SK-N-SH (cell line): ENCODE results near the gene EAPP. TPM values are rescaled to one million over a fixed set of nuclear protein-coding genes. Genes with fewer than 3 reads are reported as not detected.

Experiments used
- CTCF ChIA-PET: fragments of 300-600, 350-600 bp; formaldehyde crosslinking; extraction: SDS; loops from one replicate; lab custom pipeline; 2021; lab: Yijun Ruan, JAX
- POLR2A ChIA-PET: fragments of 350-600 bp; sonication (Branson Sonifier 250); formaldehyde crosslinking; extraction: SDS; loops from one replicate; lab custom pipeline; 2020; ENCODE audit warnings: antibody characterized with exemption, inconsistent platforms; lab: Yijun Ruan, JAX
- DNase-seq: peaks from one replicate; pipeline ENCODE4 v3.0.0; 2012
- H2AFZ ChIP-seq: fragments of 200-600 bp; sonication (generic); 2 replicates; pipeline ENCODE4 v1.8.1; 2016; ENCODE audit warnings: antibody characterized with exemption, mild to moderate bottlenecking, low read depth
- H3F3A ChIP-seq: fragments of 200-600 bp; sonication (generic); replicated peaks from 2 replicates; pipeline ENCODE3; 2016; ENCODE audit warnings: antibody characterized with exemption, mild to moderate bottlenecking; ENCODE audit not compliant: insufficient read depth
- H3K27ac ChIP-seq, 2 experiments: fragments of 200-500 bp in 1 of 2; fragments of 200-600 bp in 1 of 2; sonication (Bioruptor generic) in 1 of 2; sonication (generic), shearing (Covaris generic) in 1 of 2; 2 replicates each; pipeline versions ENCODE4 v1.5.1 to v1.6.1; 2014 to 2016; ENCODE audit warnings: low read depth in 2 of 2, inconsistent platforms in 1 of 2, low read length in 1 of 2, mild to moderate bottlenecking in 1 of 2, mixed read lengths in 1 of 2
- H3K27me3 ChIP-seq: fragments of 200-600 bp; sonication (generic), shearing (Covaris generic); 2 replicates; pipeline ENCODE4 v1.6.1; 2016; ENCODE audit warnings: mixed run types; ENCODE audit not compliant: insufficient read depth
- H3K36me3 ChIP-seq, 2 experiments: fragments of 200-500 bp in 1 of 2; fragments of 200-600 bp in 1 of 2; sonication (Bioruptor generic) in 1 of 2; sonication (generic) in 1 of 2; replicated peaks in 1 of 2; 2 replicates each; pipeline versions ENCODE3 to v1.5.1; 2014 to 2016; ENCODE audit warnings: low read length in 1 of 2, mild to moderate bottlenecking in 1 of 2; ENCODE audit not compliant: insufficient read depth in 2 of 2, control insufficient read depth in 1 of 2
- H3K4me1 ChIP-seq, 2 experiments: fragments of 200-500 bp in 1 of 2; fragments of 200-600 bp in 1 of 2; sonication (Bioruptor generic) in 1 of 2; sonication (generic), shearing (Covaris generic) in 1 of 2; 2 replicates each; pipeline versions ENCODE4 v1.5.1 to v1.6.1; 2014 to 2016; ENCODE audit warnings: low read depth in 1 of 2, low read length in 1 of 2, mixed run types in 1 of 2; ENCODE audit not compliant: insufficient read depth in 2 of 2, control insufficient read depth in 1 of 2
- H3K4me2 ChIP-seq: fragments of 200-600 bp; sonication (generic), shearing (Covaris generic); 2 replicates; pipeline ENCODE4 v1.6.1; 2017; ENCODE audit warnings: mixed run types
- H3K4me3 ChIP-seq, 2 experiments: fragments of 200-500 bp in 1 of 2; fragments of 200-600 bp in 1 of 2; sonication (Bioruptor generic) in 1 of 2; sonication (generic), shearing (Covaris generic) in 1 of 2; 2 replicates each; pipeline versions ENCODE4 v1.5.1 to v1.8.1; 2014 to 2016; ENCODE audit warnings: low read depth in 2 of 2, inconsistent platforms in 1 of 2, low read length in 1 of 2, mild to moderate bottlenecking in 1 of 2, mixed read lengths in 1 of 2, moderate library complexity in 1 of 2
- H3K79me2 ChIP-seq: fragments of 200-600 bp; sonication (generic); 2 replicates; pipeline ENCODE4 v1.8.1; 2017; ENCODE audit warnings: mild to moderate bottlenecking; ENCODE audit not compliant: insufficient read depth
- H3K9ac ChIP-seq: fragments of 200-600 bp; sonication (generic); 2 replicates; pipeline ENCODE4 v1.6.1; 2017; ENCODE audit warnings: mixed run types
- H3K9me2 ChIP-seq: fragments of 200-600 bp; sonication (generic); 2 replicates; pipeline ENCODE4 v1.6.1; 2017; ENCODE audit warnings: mixed run types
- H3K9me3 ChIP-seq: fragments of 200-600 bp; sonication (generic); 2 replicates; pipeline ENCODE4 v1.6.1; 2017; ENCODE audit warnings: mixed run types, mild to moderate bottlenecking, moderate library complexity
- H4K20me1 ChIP-seq: fragments of 200-600 bp; sonication (generic); 2 replicates; pipeline ENCODE4 v1.6.1; 2017; ENCODE audit warnings: mild to moderate bottlenecking, mixed run types; ENCODE audit not compliant: insufficient read depth
- ELF1 ChIP-seq: IDR thresholded peaks from 2 replicates; pipeline ENCODE4 v1.4.0; 2012
- EZH2phosphoT487 ChIP-seq: fragments of 200-600 bp; sonication (generic); IDR thresholded peaks from 2 replicates; pipeline ENCODE4 v1.6.1; 2017; ENCODE audit warnings: low read depth, mixed run types, mild to moderate bottlenecking, antibody characterized with exemption, moderate library complexity, borderline replicate concordance
- FOSL2 ChIP-seq: IDR thresholded peaks from 2 replicates; pipeline ENCODE4 v1.4.0; 2012; ENCODE audit warnings: low read depth, mild to moderate bottlenecking, moderate library complexity, borderline replicate concordance
- FOXM1 ChIP-seq: IDR thresholded peaks from 2 replicates; pipeline ENCODE4 v1.4.0; 2012; ENCODE audit warnings: low read depth, mild to moderate bottlenecking
- GABPA ChIP-seq: IDR thresholded peaks from 2 replicates; pipeline ENCODE4 v1.4.0; 2012; ENCODE audit warnings: low read depth, mild to moderate bottlenecking
- GATA2 ChIP-seq: sonication (generic); formaldehyde crosslinking; IDR thresholded peaks from 2 replicates; pipeline ENCODE4 v1.5.0; 2020; ENCODE audit warnings: mild to moderate bottlenecking, missing genetic modification reagents
- JUND ChIP-seq: IDR thresholded peaks from 2 replicates; pipeline ENCODE4 v1.4.0; 2012
- MEF2A ChIP-seq: IDR thresholded peaks from 2 replicates; pipeline ENCODE4 v1.4.0; 2012; ENCODE audit warnings: low read depth, borderline replicate concordance
- NFIC ChIP-seq: IDR thresholded peaks from 2 replicates; pipeline ENCODE4 v1.4.0; 2012; ENCODE audit warnings: borderline replicate concordance
- NRF1 ChIP-seq: IDR thresholded peaks from 2 replicates; pipeline ENCODE4 v1.6.1; 2012; ENCODE audit warnings: low read depth, mild to moderate bottlenecking, low read length
- POLR2AphosphoS5 ChIP-seq: IDR thresholded peaks from 2 replicates; pipeline ENCODE4 v1.6.1; 2012; ENCODE audit warnings: low read depth, low read length
- RAD21 ChIP-seq: IDR thresholded peaks from 2 replicates; pipeline ENCODE4 v1.6.1; 2012; ENCODE audit warnings: mild to moderate bottlenecking, low read length
- RCOR1 ChIP-seq: fragments of 150-350 bp; IDR thresholded peaks from 2 replicates; pipeline ENCODE4 v1.6.1; 2017; ENCODE audit warnings: antibody characterized with exemption, low read length
- REST ChIP-seq: IDR thresholded peaks from 2 replicates; pipeline ENCODE4 v1.6.1; 2012; ENCODE audit warnings: mild to moderate bottlenecking, low read depth, low read length, moderate library complexity
- RXRA ChIP-seq: IDR thresholded peaks from 2 replicates; pipeline ENCODE4 v1.4.0; 2012; ENCODE audit warnings: low read depth, mild to moderate bottlenecking, borderline replicate concordance
- SIN3A ChIP-seq: IDR thresholded peaks from 2 replicates; pipeline ENCODE4 v1.6.1; 2012; ENCODE audit warnings: low read depth, mild to moderate bottlenecking, low read length, moderate library complexity, borderline replicate concordance
- SMC3 ChIP-seq: IDR thresholded peaks from 2 replicates; pipeline ENCODE4 v1.6.1; 2012; ENCODE audit warnings: low read depth, low read length, improper control_type of control experiment
- ZBTB33 ChIP-seq: IDR thresholded peaks from 2 replicates; pipeline ENCODE4 v1.4.0; 2012; ENCODE audit warnings: low read depth, borderline replicate concordance
- WGBS: methylation state at CpG from one replicate; pipeline ENCODE4 v1.1.6; 2017; ENCODE audit warnings: low lambda C conversion rate; 5-methylcytosine and 5-hydroxymethylcytosine counted together
- polyA plus RNA-seq, 3 experiments: library from polyadenylated mRNA; depleted of rRNA; stranded (reverse); fragments of >200 nt; gene quantifications; 2 replicates each; pipeline ENCODE4 v1.2.3, GENCODE V29; 2012
- TF ChIP-seq, protein P1 (sequence below): fragments of 150-350 bp; IDR thresholded peaks from 2 replicates; pipeline ENCODE4 v1.6.1; 2017; ENCODE audit warnings: antibody characterized with exemption, low read length, low read depth, borderline replicate concordance

EAPP gene
- polyA plus RNA-seq, 1 of the 3 experiments (the other 2 are of a cell fraction): 30.0 TPM

- H3K36me3 ChIP-seq: peaks cover 0 to 85% of the 10 kb centered on the region in 2 experiments
- no peaks in the 10 kb centered on the region for H4K20me1 ChIP-seq
- no peak overlapping the region for H3K4me3 ChIP-seq
- H2AFZ ChIP-seq: no peak overlapping the region
- H3K27ac ChIP-seq: no peak overlapping the region
- no peaks in the 10 kb centered on the region for H3K27me3 ChIP-seq
- no peaks in the 10 kb centered on the region for H3K9me3 ChIP-seq
- no peak overlapping the region for H3K4me2 ChIP-seq
- H3K4me1 ChIP-seq: no peaks in the 10 kb centered on the region
- CTCF ChIA-PET: no interaction called here
- no peak for DNase-seq
- no peak overlapping the region for H3K9ac ChIP-seq
- H3K9me2 ChIP-seq: no peaks in the 10 kb centered on the region
- POLR2A ChIA-PET: no interaction called here
- TF ChIP-seq, protein P1, sequence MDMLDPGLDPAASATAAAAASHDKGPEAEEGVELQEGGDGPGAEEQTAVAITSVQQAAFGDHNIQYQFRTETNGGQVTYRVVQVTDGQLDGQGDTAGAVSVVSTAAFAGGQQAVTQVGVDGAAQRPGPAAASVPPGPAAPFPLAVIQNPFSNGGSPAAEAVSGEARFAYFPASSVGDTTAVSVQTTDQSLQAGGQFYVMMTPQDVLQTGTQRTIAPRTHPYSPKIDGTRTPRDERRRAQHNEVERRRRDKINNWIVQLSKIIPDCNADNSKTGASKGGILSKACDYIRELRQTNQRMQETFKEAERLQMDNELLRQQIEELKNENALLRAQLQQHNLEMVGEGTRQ: no peak
- no peak for TF ChIP-seq ZBTB33
- no peak for TF ChIP-seq SIN3A
- TF ChIP-seq POLR2AphosphoS5: no peak
- TF ChIP-seq MEF2A: no peak
- TF ChIP-seq RXRA: no peak
- TF ChIP-seq NFIC: no peak
- TF ChIP-seq GABPA: no peak
- WGBS: 93% methylated on average over 6 of the region's 6 CpGs
- no peaks in the 10 kb centered on the region for H3F3A ChIP-seq
- H3K79me2 ChIP-seq: peaks cover 6% of the 10 kb centered on the region
Measured at GRCh38 chr14:34583525-34583924, 44.0 kb upstream of the EAPP start.

GRCh38 chr14:34582117-34582680 lies 42.7 kb upstream of the EAPP start:
- H2AFZ ChIP-seq: no peak overlapping the region
- CTCF ChIA-PET: no interaction called here
- no peaks in the 10 kb centered on the region for H3K9me3 ChIP-seq
- POLR2A ChIA-PET: no interaction called here
- no peaks in the 10 kb centered on the region for H3F3A ChIP-seq
- no peak overlapping the region for H3K9ac ChIP-seq
- H4K20me1 ChIP-seq: no peaks in the 10 kb centered on the region
- no peaks in the 10 kb centered on the region for H3K9me2 ChIP-seq
- no peak for DNase-seq
- no peak overlapping the region for H3K4me2 ChIP-seq
- no peaks in the 10 kb centered on the region for H3K27me3 ChIP-seq
- no peak overlapping the region for H3K4me3 ChIP-seq
- H3K36me3 ChIP-seq: peaks cover 0 to 84% of the 10 kb centered on the region in 2 experiments
- H3K79me2 ChIP-seq: no peaks in the 10 kb centered on the region; the same call in none of the 2 replicates
- H3K4me1 ChIP-seq: no peaks in the 10 kb centered on the region
- H3K27ac ChIP-seq: no peak overlapping the region
- WGBS: 96% methylated on average over 11 of the region's 11 CpGs
- TF ChIP-seq ZBTB33 (no peak), FOXM1 (no peak), RCOR1 (no peak), FOSL2 (no peak), GABPA (no peak), GATA2 (no peak), RAD21 (no peak), REST (no peak), JUND (no peak), NFIC (no peak), EZH2phosphoT487 (no peak), SMC3 (no peak), NRF1 (no peak), RXRA (no peak), ELF1 (no peak)
- TF ChIP-seq, protein P1: no peak
